KMS-11 (cell line): ENCODE data around the gene RBM10.

Experiments
- H2AFZ ChIP-seq: fragments of 200-600 bp; sonication (generic); 2 replicates; pipeline ENCODE4 v1.6.1; 2016; ENCODE audit warnings: antibody characterized with exemption, mixed run types, low read depth
- H3K27ac ChIP-seq: fragments of 200-600 bp; sonication (generic); 2 replicates; pipeline ENCODE4 v1.6.1; 2016; ENCODE audit warnings: mild to moderate bottlenecking, mixed run types
- H3K27me3 ChIP-seq: fragments of 200-600 bp; sonication (generic); 2 replicates; pipeline ENCODE4 v1.6.1; 2017; ENCODE audit warnings: mild to moderate bottlenecking, low read depth, mixed run types, moderate library complexity; ENCODE audit not compliant: insufficient read depth
- H3K36me3 ChIP-seq: fragments of 200-600 bp; sonication (generic); 2 replicates; pipeline ENCODE4 v1.6.1; 2017; ENCODE audit warnings: mild to moderate bottlenecking, mixed run types; ENCODE audit not compliant: insufficient read depth
- H3K4me1 ChIP-seq: fragments of 200-600 bp; sonication (generic); 2 replicates; pipeline ENCODE4 v1.6.1; 2016; ENCODE audit warnings: mild to moderate bottlenecking, low read depth, mixed run types; ENCODE audit not compliant: poor library complexity, severe bottlenecking
- H3K4me2 ChIP-seq: fragments of 200-600 bp; sonication (generic); 2 replicates; pipeline ENCODE4 v1.7.0; 2016; ENCODE audit warnings: mild to moderate bottlenecking, mixed run types
- H3K4me3 ChIP-seq: fragments of 200-600 bp; sonication (generic); IDR thresholded peaks from 2 replicates; pipeline ENCODE4 v1.6.1; 2017; ENCODE audit warnings: low read depth, low read length, mixed read lengths; ENCODE audit not compliant: insufficient read depth
- H3K79me2 ChIP-seq: fragments of 200-600 bp; sonication (generic); 2 replicates; pipeline ENCODE4 v1.6.1; 2016; ENCODE audit warnings: low read depth, mixed run types; ENCODE audit not compliant: insufficient read depth
- H3K9ac ChIP-seq: fragments of 200-600 bp; sonication (generic); 2 replicates; pipeline ENCODE4 v1.6.1; 2016; ENCODE audit warnings: mild to moderate bottlenecking, mixed run types
- H4K20me1 ChIP-seq: fragments of 200-600 bp; sonication (generic); 2 replicates; pipeline ENCODE4 v1.6.1; 2016; ENCODE audit warnings: mild to moderate bottlenecking, mixed run types; ENCODE audit not compliant: insufficient read depth
- TF ChIP-seq, protein P1 (sequence below): fragments of 200-600 bp; sonication (generic); conservative IDR thresholded peaks from 2 replicates; pipeline ENCODE4 v1.6.1; 2017; ENCODE audit warnings: low read depth, mild to moderate bottlenecking, antibody characterized with exemption, low read length, moderate library complexity, mixed read lengths

Gene RBM10, protein sequence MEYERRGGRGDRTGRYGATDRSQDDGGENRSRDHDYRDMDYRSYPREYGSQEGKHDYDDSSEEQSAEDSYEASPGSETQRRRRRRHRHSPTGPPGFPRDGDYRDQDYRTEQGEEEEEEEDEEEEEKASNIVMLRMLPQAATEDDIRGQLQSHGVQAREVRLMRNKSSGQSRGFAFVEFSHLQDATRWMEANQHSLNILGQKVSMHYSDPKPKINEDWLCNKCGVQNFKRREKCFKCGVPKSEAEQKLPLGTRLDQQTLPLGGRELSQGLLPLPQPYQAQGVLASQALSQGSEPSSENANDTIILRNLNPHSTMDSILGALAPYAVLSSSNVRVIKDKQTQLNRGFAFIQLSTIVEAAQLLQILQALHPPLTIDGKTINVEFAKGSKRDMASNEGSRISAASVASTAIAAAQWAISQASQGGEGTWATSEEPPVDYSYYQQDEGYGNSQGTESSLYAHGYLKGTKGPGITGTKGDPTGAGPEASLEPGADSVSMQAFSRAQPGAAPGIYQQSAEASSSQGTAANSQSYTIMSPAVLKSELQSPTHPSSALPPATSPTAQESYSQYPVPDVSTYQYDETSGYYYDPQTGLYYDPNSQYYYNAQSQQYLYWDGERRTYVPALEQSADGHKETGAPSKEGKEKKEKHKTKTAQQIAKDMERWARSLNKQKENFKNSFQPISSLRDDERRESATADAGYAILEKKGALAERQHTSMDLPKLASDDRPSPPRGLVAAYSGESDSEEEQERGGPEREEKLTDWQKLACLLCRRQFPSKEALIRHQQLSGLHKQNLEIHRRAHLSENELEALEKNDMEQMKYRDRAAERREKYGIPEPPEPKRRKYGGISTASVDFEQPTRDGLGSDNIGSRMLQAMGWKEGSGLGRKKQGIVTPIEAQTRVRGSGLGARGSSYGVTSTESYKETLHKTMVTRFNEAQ

DNA sequence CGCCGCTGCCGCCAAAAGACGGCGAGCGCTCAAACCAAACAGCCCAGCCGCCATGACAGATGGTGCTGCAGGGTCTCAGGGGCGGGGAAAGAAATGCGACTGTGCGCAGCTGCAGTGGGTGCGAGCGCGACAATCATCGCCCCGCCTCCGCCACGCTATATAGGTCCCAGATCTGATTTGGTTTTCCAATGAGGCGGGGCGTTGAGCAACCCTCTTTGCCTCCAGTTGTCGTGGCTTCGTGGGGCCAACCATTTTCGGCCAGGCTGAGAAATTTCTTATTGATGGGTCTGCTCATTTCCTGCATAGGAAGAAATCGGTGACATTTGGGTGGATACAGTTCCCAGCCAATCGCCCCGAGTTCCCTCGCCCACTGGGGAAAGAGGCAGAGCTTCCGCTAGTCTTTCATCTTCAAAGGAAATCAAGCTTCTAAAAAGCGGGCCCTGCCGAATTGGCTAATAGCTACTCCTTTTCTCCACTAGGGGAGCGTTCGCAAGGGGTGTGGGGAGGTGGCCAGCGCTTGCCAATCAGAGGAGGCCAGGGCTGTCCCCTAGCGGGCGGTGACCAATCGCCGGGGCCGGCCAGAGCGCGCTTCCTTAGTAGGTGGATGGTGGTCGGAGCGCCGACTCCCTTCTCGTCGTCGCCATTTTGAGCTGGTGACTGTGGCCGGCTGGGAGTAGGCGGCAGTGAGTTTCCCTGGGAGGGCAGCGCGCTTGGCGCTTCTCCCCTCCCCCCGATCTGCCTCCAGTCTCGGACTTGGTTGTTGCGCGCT lies at the start of gene RBM10, which contains the start of gene NDUFB11:
Gene RBM10 (plus strand): TSS at position 596 of the 769 bp plus-strand sequence. CDS start 2,261 bp downstream, outside the sequence.
Gene NDUFB11 (minus strand): TSS at position 77 of the 769 bp plus-strand sequence. CDS start 23 bp downstream, at position 54.
- Histone ChIP-seq H3K4me3 (no peak within 1 kb of the TSS), H3K4me2 (peak within 1 kb of the TSS; percentile 96), H4K20me1 (no peaks in the 10 kb centered on the region), H3K27ac (peak within 1 kb of the TSS; percentile 98), H2AFZ (peak within 1 kb of the TSS; percentile 57), H3K36me3 (no peaks in the 10 kb centered on the region), H3K79me2 (peaks cover 61% of the 10 kb centered on the region), H3K9ac (peak within 1 kb of the TSS; percentile 95), H3K4me1 (peaks cover 15% of the 10 kb centered on the region), H3K27me3 (no peaks in the 10 kb centered on the region)
- TF ChIP-seq, protein P1, sequence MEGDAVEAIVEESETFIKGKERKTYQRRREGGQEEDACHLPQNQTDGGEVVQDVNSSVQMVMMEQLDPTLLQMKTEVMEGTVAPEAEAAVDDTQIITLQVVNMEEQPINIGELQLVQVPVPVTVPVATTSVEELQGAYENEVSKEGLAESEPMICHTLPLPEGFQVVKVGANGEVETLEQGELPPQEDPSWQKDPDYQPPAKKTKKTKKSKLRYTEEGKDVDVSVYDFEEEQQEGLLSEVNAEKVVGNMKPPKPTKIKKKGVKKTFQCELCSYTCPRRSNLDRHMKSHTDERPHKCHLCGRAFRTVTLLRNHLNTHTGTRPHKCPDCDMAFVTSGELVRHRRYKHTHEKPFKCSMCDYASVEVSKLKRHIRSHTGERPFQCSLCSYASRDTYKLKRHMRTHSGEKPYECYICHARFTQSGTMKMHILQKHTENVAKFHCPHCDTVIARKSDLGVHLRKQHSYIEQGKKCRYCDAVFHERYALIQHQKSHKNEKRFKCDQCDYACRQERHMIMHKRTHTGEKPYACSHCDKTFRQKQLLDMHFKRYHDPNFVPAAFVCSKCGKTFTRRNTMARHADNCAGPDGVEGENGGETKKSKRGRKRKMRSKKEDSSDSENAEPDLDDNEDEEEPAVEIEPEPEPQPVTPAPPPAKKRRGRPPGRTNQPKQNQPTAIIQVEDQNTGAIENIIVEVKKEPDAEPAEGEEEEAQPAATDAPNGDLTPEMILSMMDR: peak; percentile 62

DNA sequence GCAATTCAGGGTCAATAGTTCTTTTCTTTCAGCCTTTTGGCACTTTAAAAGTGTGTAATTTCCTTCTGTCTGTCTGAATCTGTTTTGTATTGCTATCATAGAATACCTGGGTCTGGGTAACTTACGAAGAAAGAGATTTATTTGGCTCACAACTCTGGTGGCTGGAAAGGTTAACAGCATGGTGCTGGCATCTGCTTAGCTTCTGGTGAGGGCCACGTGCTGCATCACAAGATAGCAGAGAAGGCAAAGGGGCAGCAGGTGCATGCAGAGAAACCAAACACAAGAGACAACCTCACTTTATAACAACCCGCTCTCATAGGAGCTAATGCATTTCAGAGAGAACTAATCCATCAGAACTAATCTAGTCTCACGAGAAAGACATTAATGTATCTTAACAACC lies 48.0 kb upstream of the RBM10 start:
- no peak overlapping the region for H3K9ac ChIP-seq
- no peaks in the 10 kb centered on the region for H3K79me2 ChIP-seq
- peaks cover 8% of the 10 kb centered on the region for H3K4me1 ChIP-seq
- H3K27me3 ChIP-seq: no peaks in the 10 kb centered on the region
- no peaks in the 10 kb centered on the region for H3K36me3 ChIP-seq
- H2AFZ ChIP-seq: no peak overlapping the region
- H3K27ac ChIP-seq: no peak overlapping the region
- TF ChIP-seq, protein P1: no peak
- H4K20me1 ChIP-seq: no peaks in the 10 kb centered on the region
- H3K4me3 ChIP-seq: no peak overlapping the region
- H3K4me2 ChIP-seq: no peak overlapping the region

DNA sequence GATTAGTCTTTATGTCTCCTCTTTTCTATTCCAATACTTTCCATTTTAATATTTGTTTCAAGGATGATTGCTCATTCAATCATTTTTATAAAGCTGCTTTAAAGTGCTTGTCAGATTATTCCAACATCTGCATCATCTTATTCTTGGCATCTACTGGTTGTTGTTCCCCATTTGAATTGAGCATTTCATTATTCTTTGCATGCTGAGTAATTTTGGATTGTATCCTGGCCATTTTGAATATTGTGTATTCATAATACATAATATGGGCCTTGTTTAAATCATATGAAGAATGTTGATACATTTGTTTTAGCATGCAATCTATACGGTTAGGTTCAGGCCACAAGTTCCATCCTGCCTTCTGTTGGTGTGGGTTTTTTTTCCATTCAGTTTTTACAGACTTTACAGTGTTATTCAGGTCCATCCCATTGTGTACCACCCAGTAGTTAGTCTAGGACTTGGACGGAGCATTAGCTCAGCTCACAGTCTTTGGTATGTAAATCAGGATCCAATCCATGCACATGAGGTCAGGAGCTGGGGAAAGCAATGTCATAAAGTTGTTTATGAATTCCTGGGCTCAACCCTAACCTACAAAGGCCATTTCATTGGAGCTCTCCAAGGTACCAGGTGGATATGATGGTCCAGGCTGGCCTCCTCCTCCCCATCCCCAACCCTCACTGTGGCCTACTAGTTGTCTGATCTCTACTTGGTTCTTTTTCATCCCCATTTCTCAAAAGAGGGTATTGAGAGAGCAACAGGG lies 46.5 kb upstream of the RBM10 start:
- no peaks in the 10 kb centered on the region for H3K27me3 ChIP-seq
- H3K9ac ChIP-seq: no peak overlapping the region
- H3K4me2 ChIP-seq: no peak overlapping the region

More for the DNA sequence above, 46.5 kb upstream of the RBM10 start:
- TF ChIP-seq, protein P1: no peak
- Histone ChIP-seq H2AFZ (no peak overlapping the region), H3K4me1 (no peaks in the 10 kb centered on the region), H3K36me3 (no peaks in the 10 kb centered on the region), H3K27ac (no peak overlapping the region), H3K4me3 (no peak overlapping the region), H3K79me2 (no peaks in the 10 kb centered on the region), H4K20me1 (no peaks in the 10 kb centered on the region)
